ENCODE measurements around the gene PHACTR1. TPM values are rescaled to one million over a fixed set of nuclear protein-coding genes. Genes with fewer than 3 reads are reported as not detected.

Gene PHACTR1
- total and polyA plus RNA-seq, 2 experiments from 2014 or later = 0.65 to 3.2 TPM

DNA sequence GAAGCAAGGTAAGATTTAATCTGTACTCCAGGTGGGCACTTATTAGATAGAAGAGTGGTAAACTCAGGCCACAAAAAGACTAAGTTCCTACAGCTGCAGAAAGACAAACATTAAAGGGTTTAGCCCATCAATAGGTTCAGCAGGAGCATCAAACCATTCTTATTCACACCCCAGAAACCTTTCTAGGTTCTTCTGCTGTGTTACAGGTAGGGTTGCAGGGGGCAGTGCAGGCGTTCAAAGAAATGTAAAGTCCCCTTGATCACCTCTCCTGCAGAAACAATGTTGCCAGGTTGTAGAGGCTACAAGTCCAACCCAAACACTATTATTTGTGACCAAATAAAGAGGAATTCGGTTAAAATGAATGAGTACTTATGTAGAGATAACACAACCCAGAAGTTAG, 31.8 kb downstream of the PHACTR1 start:
- H2AFZ ChIP-seq = no peak overlapping the region
- in situ Hi-C loops (cut with MboI) = no loop called here
- H3K27me3 ChIP-seq (replicated peaks; ENCODE audit: insufficient read depth) = peaks cover 19% of the 10 kb centered on the region; the same call in 1 of the 2 replicates
- DNase-seq = no peak
- H3K36me3 ChIP-seq (ENCODE audit: low read depth) = no peaks in the 10 kb centered on the region
- H3K79me2 ChIP-seq (ENCODE audit: insufficient read depth) = no peaks in the 10 kb centered on the region
- no peaks in the 10 kb centered on the region for H4K20me1 ChIP-seq (ENCODE audit: insufficient read depth)
- H3K4me1 ChIP-seq (ENCODE audit: insufficient read depth) = no peaks in the 10 kb centered on the region
- H3F3A ChIP-seq (ENCODE audit: insufficient read depth) = no peaks in the 10 kb centered on the region
- H3K4me2 ChIP-seq (ENCODE audit: unreplicated experiment) = peak overlapping the region; percentile 31
- no peak overlapping the region for H3K27ac ChIP-seq
- H3K9ac ChIP-seq = no peak overlapping the region
- TF ChIP-seq EZH2phosphoT487 (IDR thresholded peaks at IDR 0.05; ENCODE audit: insufficient read depth, low read depth) = no peak
- TF ChIP-seq EZH2 (IDR thresholded peaks at IDR 0.05; ENCODE audit: insufficient read depth, poor library complexity, severe bottlenecking) = no peak
- H3K9me2 ChIP-seq (ENCODE audit: insufficient read depth) = no peaks in the 10 kb centered on the region
- 5 to 7% methylated on average over 2 of the region's 2 CpGs for WGBS, 2 experiments (ENCODE audit: low coverage in 1 of 2, low lambda C conversion rate in 2 of 2, missing lambda C conversion rate in 2 of 2)
- no peaks in the 10 kb centered on the region for H3K9me3 ChIP-seq (ENCODE audit: low read depth)
- no peak overlapping the region for H3K4me3 ChIP-seq

DNA sequence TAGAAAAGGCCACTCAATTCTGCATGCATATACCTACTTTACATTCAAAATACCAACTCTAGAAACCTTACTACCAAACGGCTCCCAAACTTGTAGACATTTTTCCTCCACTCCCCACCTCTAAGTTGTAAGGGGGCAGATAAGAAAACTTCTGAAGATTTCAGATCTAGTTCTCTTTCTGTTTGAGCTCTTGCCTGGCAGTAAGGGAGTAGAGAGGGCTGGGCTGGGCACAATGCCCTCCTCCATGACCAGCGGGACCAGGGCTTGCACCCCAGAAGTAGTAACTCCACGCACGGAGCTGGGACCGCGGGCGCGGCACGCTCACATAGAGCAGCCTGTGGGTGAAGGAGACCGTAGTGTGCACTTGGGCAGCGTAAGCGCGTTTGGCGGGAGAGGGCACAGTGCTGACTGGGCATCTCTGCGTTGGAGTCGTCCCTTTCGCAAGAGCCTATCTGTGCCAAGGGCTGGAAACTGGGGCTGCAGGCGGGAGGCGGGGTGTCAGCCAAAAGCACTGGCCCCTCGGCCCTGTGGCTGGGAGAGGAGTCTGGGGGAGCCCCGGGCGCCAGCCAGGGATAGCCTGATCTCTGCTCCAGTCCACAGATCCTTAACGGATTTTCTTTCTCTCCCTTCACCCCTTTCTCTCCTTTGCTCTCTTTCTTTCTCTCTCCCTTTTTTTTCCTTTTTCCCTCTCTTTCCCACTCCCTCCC, 32.4 kb downstream of the PHACTR1 start:
- Histone ChIP-seq H3F3A (ENCODE audit: insufficient read depth) (no peaks in the 10 kb centered on the region), H3K4me3 (peak overlapping the region; percentile 44), H2AFZ (no peak overlapping the region), H3K9me3 (ENCODE audit: low read depth) (no peaks in the 10 kb centered on the region), H3K4me1 (ENCODE audit: insufficient read depth) (no peaks in the 10 kb centered on the region), H3K27ac (no peak overlapping the region), H3K27me3 (replicated peaks; ENCODE audit: insufficient read depth) (peaks cover 19% of the 10 kb centered on the region; the same call in 1 of the 2 replicates), H4K20me1 (ENCODE audit: insufficient read depth) (no peaks in the 10 kb centered on the region), H3K9me2 (ENCODE audit: insufficient read depth) (no peaks in the 10 kb centered on the region), H3K79me2 (ENCODE audit: insufficient read depth) (no peaks in the 10 kb centered on the region), H3K36me3 (ENCODE audit: low read depth) (no peaks in the 10 kb centered on the region), H3K9ac (no peak overlapping the region), H3K4me2 (ENCODE audit: unreplicated experiment) (peak overlapping the region; percentile 31)
- 1% methylated on average over 22 to 23 of the region's 23 CpGs for WGBS, 2 experiments (ENCODE audit: low coverage in 1 of 2, low lambda C conversion rate in 2 of 2, missing lambda C conversion rate in 2 of 2)
- peak; percentile 27 for DNase-seq
- no peak for TF ChIP-seq EZH2 (IDR thresholded peaks at IDR 0.05; ENCODE audit: insufficient read depth, poor library complexity, severe bottlenecking)
- no peak for TF ChIP-seq EZH2phosphoT487 (IDR thresholded peaks at IDR 0.05; ENCODE audit: insufficient read depth, low read depth)
- in situ Hi-C loops (cut with MboI) = no loop called here

DNA sequence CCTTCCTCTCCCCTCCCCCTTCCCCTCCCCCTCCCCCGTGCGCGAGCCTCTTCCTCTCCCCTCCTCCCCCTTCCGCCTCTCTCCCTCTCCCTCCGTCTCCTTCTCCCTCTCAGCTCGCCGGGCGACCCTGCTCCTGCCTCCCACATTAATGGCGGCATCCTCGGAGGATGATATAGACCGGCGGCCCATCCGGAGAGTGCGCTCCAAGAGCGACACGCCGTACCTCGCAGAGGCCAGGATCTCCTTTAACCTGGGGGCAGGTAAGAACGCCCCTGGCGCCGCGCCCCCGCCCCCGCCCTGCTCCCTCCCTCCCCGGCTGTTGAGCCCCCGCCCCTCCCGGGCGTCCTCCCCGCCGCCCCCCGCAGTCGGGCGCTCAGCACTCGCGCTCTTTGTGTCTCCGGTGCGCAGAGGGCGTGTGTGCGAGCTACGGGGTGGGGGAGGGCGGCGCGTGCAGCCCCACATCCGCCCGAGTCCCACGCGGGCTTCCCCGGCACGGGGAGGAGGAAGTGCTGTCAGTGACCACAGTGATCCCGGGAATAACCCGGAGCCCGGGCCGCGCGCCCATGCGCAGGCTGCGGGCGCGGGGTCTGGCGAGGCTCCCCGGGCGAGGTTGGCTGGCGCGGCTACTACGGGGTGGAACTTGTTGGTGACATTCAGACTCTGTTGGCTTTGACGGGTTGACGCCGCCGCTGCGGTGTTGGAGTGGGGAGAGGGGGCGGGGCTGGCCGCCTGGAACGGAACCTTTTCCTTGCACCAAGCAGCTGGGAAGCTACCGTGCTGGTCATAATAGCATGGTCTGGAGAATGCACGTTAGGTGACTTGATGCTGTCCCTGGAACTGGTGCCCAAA, 33.2 kb downstream of the PHACTR1 start:
- peak; percentile 10 for DNase-seq
- no peaks in the 10 kb centered on the region for H3K9me3 ChIP-seq (ENCODE audit: low read depth)
- TF ChIP-seq EZH2phosphoT487 (IDR thresholded peaks at IDR 0.05; ENCODE audit: insufficient read depth, low read depth) (no peak), EZH2 (IDR thresholded peaks at IDR 0.05; ENCODE audit: insufficient read depth, poor library complexity, severe bottlenecking) (no peak)
- H3K4me3 ChIP-seq = peak overlapping the region; percentile 44
- no peaks in the 10 kb centered on the region for H3F3A ChIP-seq (ENCODE audit: insufficient read depth)
- 3% methylated on average over 40 to 75 of the region's 75 CpGs for WGBS, 2 experiments (ENCODE audit: low coverage in 1 of 2, low lambda C conversion rate in 2 of 2, missing lambda C conversion rate in 2 of 2)
- H3K4me1 ChIP-seq (ENCODE audit: insufficient read depth) = no peaks in the 10 kb centered on the region
- H3K79me2 ChIP-seq (ENCODE audit: insufficient read depth) = no peaks in the 10 kb centered on the region
- no peaks in the 10 kb centered on the region for H3K9me2 ChIP-seq (ENCODE audit: insufficient read depth)
- H2AFZ ChIP-seq = no peak overlapping the region
- no peaks in the 10 kb centered on the region for H4K20me1 ChIP-seq (ENCODE audit: insufficient read depth)
- H3K27me3 ChIP-seq (replicated peaks; ENCODE audit: insufficient read depth) = peaks cover 19% of the 10 kb centered on the region; the same call in 1 of the 2 replicates
- no peak overlapping the region for H3K27ac ChIP-seq
- H3K4me2 ChIP-seq (ENCODE audit: unreplicated experiment) = peak overlapping the region; percentile 43
- no peak overlapping the region for H3K9ac ChIP-seq
- H3K36me3 ChIP-seq (ENCODE audit: low read depth) = no peaks in the 10 kb centered on the region
- in situ Hi-C loops (cut with MboI) = no loop called here

DNA sequence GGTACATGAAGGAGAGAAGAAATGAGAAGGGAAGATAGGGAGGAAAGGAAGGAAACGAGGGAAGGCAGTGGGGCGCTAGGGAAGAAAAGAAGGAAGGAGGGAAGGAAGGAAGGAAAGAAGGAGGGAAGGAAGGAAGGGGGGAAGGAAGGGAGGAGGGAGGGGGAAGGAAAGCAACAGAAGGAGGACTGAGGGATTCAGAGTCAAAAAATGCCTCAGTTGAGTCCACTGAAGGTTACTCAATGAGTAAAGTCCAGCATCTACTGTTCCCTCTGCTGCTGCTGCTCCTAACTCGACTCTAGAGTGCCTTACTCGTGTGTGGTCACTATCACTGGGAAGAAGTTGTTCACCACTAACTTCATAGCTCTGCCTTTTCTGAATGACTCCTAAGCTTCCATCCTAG, 33.8 kb downstream of the PHACTR1 start:
- peak overlapping the region; percentile 43 for H3K4me2 ChIP-seq (ENCODE audit: unreplicated experiment)
- no peaks in the 10 kb centered on the region for H3K4me1 ChIP-seq (ENCODE audit: insufficient read depth)
- no peaks in the 10 kb centered on the region for H4K20me1 ChIP-seq (ENCODE audit: insufficient read depth)
- H3K36me3 ChIP-seq (ENCODE audit: low read depth) = no peaks in the 10 kb centered on the region
- 48 to 51% methylated on average over 4 of the region's 4 CpGs for WGBS, 2 experiments (ENCODE audit: low coverage in 1 of 2, low lambda C conversion rate in 2 of 2, missing lambda C conversion rate in 2 of 2)
- no peaks in the 10 kb centered on the region for H3F3A ChIP-seq (ENCODE audit: insufficient read depth)
- TF ChIP-seq EZH2 (IDR thresholded peaks at IDR 0.05; ENCODE audit: insufficient read depth, poor library complexity, severe bottlenecking) (no peak), EZH2phosphoT487 (IDR thresholded peaks at IDR 0.05; ENCODE audit: insufficient read depth, low read depth) (no peak)
- no peaks in the 10 kb centered on the region for H3K79me2 ChIP-seq (ENCODE audit: insufficient read depth)
- H3K4me3 ChIP-seq = no peak overlapping the region
- no peaks in the 10 kb centered on the region for H3K9me2 ChIP-seq (ENCODE audit: insufficient read depth)
- peaks cover 19% of the 10 kb centered on the region; the same call in 1 of the 2 replicates for H3K27me3 ChIP-seq (replicated peaks; ENCODE audit: insufficient read depth)
- H3K9me3 ChIP-seq (ENCODE audit: low read depth) = no peaks in the 10 kb centered on the region
- H2AFZ ChIP-seq = no peak overlapping the region
- no peak overlapping the region for H3K27ac ChIP-seq
- DNase-seq = no peak
- in situ Hi-C loops (cut with MboI) = no loop called here
- H3K9ac ChIP-seq = no peak overlapping the region

Data from GM23248 (cell line).